NB4 (cell line): ENCODE data around the gene GET3.

Source experiments
- POLR2A ChIP-seq: IDR thresholded peaks from 2 replicates; pipeline ENCODE4 v1.6.1; 2011; ENCODE audit warnings: mild to moderate bottlenecking; ENCODE audit not compliant: insufficient read length; ENCODE audit errors: extremely low read depth
- TF ChIP-seq, protein P1 (sequence below): IDR thresholded peaks from one replicate; pipeline ENCODE4 v1.5.1; 2012; ENCODE audit warnings: low read depth, low read length

DNA sequence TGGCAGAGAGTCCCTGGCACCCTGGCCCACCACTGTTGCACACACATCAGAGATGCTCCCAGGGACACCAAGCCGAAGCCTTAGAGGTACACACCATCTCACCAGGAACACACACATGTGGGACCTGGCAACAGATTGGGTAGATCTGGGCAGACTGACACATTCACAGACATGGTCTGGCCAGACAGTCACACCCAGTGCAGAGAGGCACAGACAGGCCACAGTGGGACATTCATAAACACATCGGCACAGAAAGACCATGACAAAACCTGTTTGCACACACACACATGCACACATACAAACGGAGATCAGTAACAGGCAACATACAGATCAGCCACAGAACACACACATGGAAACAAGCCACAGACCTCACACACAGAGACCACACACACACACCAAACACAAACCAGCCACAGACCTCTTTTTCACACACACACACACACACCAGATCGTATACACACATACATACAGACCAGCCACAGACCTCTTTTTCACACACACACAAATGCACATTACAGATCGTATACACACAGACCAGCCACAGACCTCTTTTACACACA is 47.7 kb downstream of the GET3 start:
- TF ChIP-seq, protein P1, sequence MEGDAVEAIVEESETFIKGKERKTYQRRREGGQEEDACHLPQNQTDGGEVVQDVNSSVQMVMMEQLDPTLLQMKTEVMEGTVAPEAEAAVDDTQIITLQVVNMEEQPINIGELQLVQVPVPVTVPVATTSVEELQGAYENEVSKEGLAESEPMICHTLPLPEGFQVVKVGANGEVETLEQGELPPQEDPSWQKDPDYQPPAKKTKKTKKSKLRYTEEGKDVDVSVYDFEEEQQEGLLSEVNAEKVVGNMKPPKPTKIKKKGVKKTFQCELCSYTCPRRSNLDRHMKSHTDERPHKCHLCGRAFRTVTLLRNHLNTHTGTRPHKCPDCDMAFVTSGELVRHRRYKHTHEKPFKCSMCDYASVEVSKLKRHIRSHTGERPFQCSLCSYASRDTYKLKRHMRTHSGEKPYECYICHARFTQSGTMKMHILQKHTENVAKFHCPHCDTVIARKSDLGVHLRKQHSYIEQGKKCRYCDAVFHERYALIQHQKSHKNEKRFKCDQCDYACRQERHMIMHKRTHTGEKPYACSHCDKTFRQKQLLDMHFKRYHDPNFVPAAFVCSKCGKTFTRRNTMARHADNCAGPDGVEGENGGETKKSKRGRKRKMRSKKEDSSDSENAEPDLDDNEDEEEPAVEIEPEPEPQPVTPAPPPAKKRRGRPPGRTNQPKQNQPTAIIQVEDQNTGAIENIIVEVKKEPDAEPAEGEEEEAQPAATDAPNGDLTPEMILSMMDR, result no peak
- no peak for TF ChIP-seq POLR2A
